HCT116 (cell line): ENCODE measurements around the gene NFATC2IP. TPM values are rescaled to one million over a fixed set of nuclear protein-coding genes. Genes with fewer than 3 reads are reported as not detected.

Experiments used
- ATAC-seq: fragments of 200-7000 bp; cut with Tn5 transposase; 2 replicates; pipeline ENCODE4 v1.9.1; 2020; ENCODE audit warnings: mild to moderate bottlenecking, moderate library complexity
- BruUV-seq: library from RNA; stranded (reverse); fragments of 400-500 nt; replicated peaks from 2 replicates; lab custom pipeline; 2021; lab: Mats Ljungman, UMichigan
- CTCF ChIA-PET: fragments of 300-600 bp; sonication (Branson Sonifier 250); formaldehyde crosslinking; loops from one replicate; lab custom pipeline; 2021; ENCODE audit warnings: antibody characterized with exemption; lab: Charles Lee
- POLR2A ChIA-PET: fragments of 300-600, 350-600 bp; sonication (Branson Sonifier 250); formaldehyde crosslinking; loops from one replicate; lab custom pipeline; 2021; ENCODE audit warnings: antibody characterized with exemption; lab: Charles Lee
- RAD21 ChIA-PET, 2 experiments: fragments of 300-600 bp; sonication (Branson Sonifier 250); formaldehyde crosslinking; loops; one replicate each; lab custom pipeline; 2023; ENCODE audit warnings: low total read pairs in 2 of 2; ENCODE audit not compliant: uncharacterized antibody in 2 of 2, unreplicated experiment in 2 of 2, low non-redundant PET in 1 of 2; lab: Charles Lee
- DNase-seq: peaks from one replicate; pipeline ENCODE4 v3.0.0-alpha.2; 2010; ENCODE audit warnings: low read depth, low spot score
- H2AFZ ChIP-seq: fragments of 200-600 bp; shearing (Covaris generic), sonication (generic); 2 replicates; pipeline ENCODE4 v1.6.1; 2017; ENCODE audit warnings: low read depth, mixed run types, mixed read lengths, antibody characterized with exemption, low read length; ENCODE audit not compliant: poor library complexity, severe bottlenecking
- H3K27ac ChIP-seq: 2 replicates; pipeline ENCODE4 v1.5.1; 2012; ENCODE audit warnings: low read depth, low read length
- H3K27me3 ChIP-seq: fragments of 200-600 bp; sonication (generic); 2 replicates; pipeline ENCODE4 v1.6.1; 2016; ENCODE audit warnings: mixed run types, low read length, mixed read lengths; ENCODE audit not compliant: insufficient read depth
- H3K36me3 ChIP-seq, 2 experiments: fragments of 200-500 bp in 1 of 2; fragments of 200-600 bp in 1 of 2; sonication (Bioruptor generic) in 1 of 2; sonication (generic) in 1 of 2; 2 replicates each; pipeline versions ENCODE4 v1.5.1 to v1.6.1; 2014 to 2016; ENCODE audit warnings: low read length in 2 of 2, inconsistent platforms in 1 of 2, mixed read lengths in 1 of 2, mixed run types in 1 of 2; ENCODE audit not compliant: insufficient read depth in 2 of 2, control insufficient read depth in 1 of 2
- H3K4me1 ChIP-seq, 2 experiments: fragments of 200-600 bp in 1 of 2; sonication (generic) in 1 of 2; 2 replicates each; pipeline versions ENCODE4 v1.5.1 to v1.6.1; 2012 to 2017; ENCODE audit warnings: low read length in 2 of 2, inconsistent platforms in 1 of 2, mild to moderate bottlenecking in 1 of 2, mixed read lengths in 1 of 2, mixed run types in 1 of 2, moderate library complexity in 1 of 2; ENCODE audit not compliant: insufficient read depth in 2 of 2, control insufficient read depth in 1 of 2
- H3K4me2 ChIP-seq: fragments of 200-600 bp; sonication (generic); 2 replicates; pipeline ENCODE4 v1.6.1; 2017; ENCODE audit warnings: mixed run types, low read length, mixed read lengths
- H3K4me3 ChIP-seq, 2 experiments: fragments of 200-600 bp in 1 of 2; sonication (generic) in 1 of 2; replicated peaks in 1 of 2; 2 replicates each; pipeline ENCODE4 v1.5.1; 2011 to 2016; ENCODE audit warnings: low read length in 2 of 2, control low read depth in 1 of 2, low read depth in 1 of 2, mild to moderate bottlenecking in 1 of 2, mixed read lengths in 1 of 2, mixed run types in 1 of 2
- H3K79me2 ChIP-seq: fragments of 200-600 bp; sonication (generic); 2 replicates; pipeline ENCODE4 v1.6.1; 2017; ENCODE audit warnings: mild to moderate bottlenecking, mixed run types, low read length, moderate library complexity, mixed read lengths; ENCODE audit not compliant: insufficient read depth
- H3K9ac ChIP-seq: fragments of 200-600 bp; sonication (generic); 2 replicates; pipeline ENCODE4 v1.6.1; 2016; ENCODE audit warnings: low read length, mixed read lengths
- H3K9me2 ChIP-seq: fragments of 200-600 bp; sonication (generic), shearing (Covaris generic); 2 replicates; pipeline ENCODE4 v1.6.1; 2017; ENCODE audit warnings: mixed run types, mild to moderate bottlenecking, moderate library complexity; ENCODE audit not compliant: insufficient read depth
- H3K9me3 ChIP-seq, 2 experiments: fragments of 200-500 bp in 1 of 2; fragments of 200-600 bp in 1 of 2; sonication (Bioruptor generic) in 1 of 2; sonication (generic) in 1 of 2; 2 replicates each; pipeline ENCODE4 v1.6.1; 2014 to 2017; ENCODE audit warnings: low read length in 2 of 2, mixed read lengths in 2 of 2, inconsistent platforms in 1 of 2, low read depth in 1 of 2, mild to moderate bottlenecking in 1 of 2, mixed run types in 1 of 2, moderate library complexity in 1 of 2; ENCODE audit not compliant: control insufficient read depth in 1 of 2, insufficient read depth in 1 of 2
- H4K20me1 ChIP-seq: fragments of 200-600 bp; sonication (generic), shearing (Covaris generic); 2 replicates; pipeline ENCODE4 v1.6.1; 2017; ENCODE audit warnings: mixed run types, mild to moderate bottlenecking, moderate library complexity; ENCODE audit not compliant: insufficient read depth
- CBX3 ChIP-seq: IDR thresholded peaks from 2 replicates; pipeline ENCODE4 v1.6.1; 2012; ENCODE audit warnings: low read depth
- ELF1 ChIP-seq: IDR thresholded peaks from 2 replicates; pipeline ENCODE4 v1.6.1; 2012; ENCODE audit warnings: low read depth, borderline replicate concordance
- EZH2phosphoT487 ChIP-seq: fragments of 200-600 bp; IDR thresholded peaks from 2 replicates; pipeline ENCODE4 v1.6.1; 2018; ENCODE audit warnings: antibody characterized with exemption, borderline replicate concordance
- FOSL1 ChIP-seq: IDR thresholded peaks from 2 replicates; pipeline ENCODE4 v1.6.1; 2012; ENCODE audit warnings: low read depth
- JUND ChIP-seq: IDR thresholded peaks from 2 replicates; pipeline ENCODE4 v1.6.1; 2012
- TCF7L2 ChIP-seq: IDR thresholded peaks from 2 replicates; pipeline ENCODE4 v1.7.0; 2011; ENCODE audit warnings: borderline replicate concordance, inconsistent platforms; ENCODE audit not compliant: insufficient read depth, insufficient read length; ENCODE audit errors: extremely low read depth
- ZFX ChIP-seq: fragments of 450-650 bp; IDR thresholded peaks from 2 replicates; pipeline ENCODE4 v1.6.1; 2017
- intact Hi-C: fragments of 100-400 bp; cut with micrococcal nuclease; formaldehyde crosslinking; loops from 2 replicates; pipeline ENCODE4 v1.10.0; 2022
- total RNA-seq: library from RNA; stranded (reverse); gene quantifications from one replicate; pipeline ENCODE4 v1.2.1, GENCODE V29; 2021; ENCODE audit not compliant: unreplicated experiment
- TF ChIP-seq, protein P1 (sequence below), 3 experiments: fragments of 200-600 bp in 1 of 3; sonication (generic) in 1 of 3; IDR thresholded peaks in 2 of 3; conservative IDR thresholded peaks in 1 of 3; 2 replicates each; pipeline ENCODE4 v1.5.1; 2012 to 2017; ENCODE audit warnings: low read depth in 2 of 3, low read length in 2 of 3, antibody characterized with exemption in 1 of 3, borderline replicate concordance in 1 of 3, control low read depth in 1 of 3, mild to moderate bottlenecking in 1 of 3, mixed read lengths in 1 of 3, mixed run types in 1 of 3, moderate library complexity in 1 of 3; ENCODE audit not compliant: insufficient read depth in 1 of 3

The NFATC2IP gene
- total RNA-seq, 1 experiment from 2014 or later: 41.4 TPM

DNA sequence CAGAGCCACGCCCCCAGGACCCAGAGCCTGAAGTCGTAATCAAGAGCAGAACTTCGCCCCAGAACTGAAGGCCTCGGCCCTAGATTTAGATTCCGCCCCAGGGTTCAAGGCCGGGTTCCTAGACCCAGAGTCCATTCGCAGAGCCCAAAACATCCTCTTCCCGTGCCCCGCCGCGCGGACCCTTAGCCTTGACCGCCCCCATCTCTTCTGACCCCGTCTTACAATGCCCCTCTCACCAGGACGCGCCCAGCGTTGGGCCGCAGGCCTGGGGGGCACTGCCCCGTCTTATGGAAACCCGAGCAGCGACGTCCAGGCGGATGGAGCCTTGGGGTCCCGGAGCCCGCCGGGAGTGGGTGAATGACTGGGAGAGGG lies 14.0 kb upstream of the NFATC2IP start:
- Histone ChIP-seq H3K4me2 (peak overlapping the region; percentile 66; the same call in 1 of the 2 replicates), H3K79me2 (no peaks in the 10 kb centered on the region), H3K9me3 (no peaks in the 10 kb centered on the region), H3K9me2 (no peaks in the 10 kb centered on the region), H2AFZ (no peak overlapping the region), H4K20me1 (no peaks in the 10 kb centered on the region), H3K4me3 (no peak overlapping the region), H3K27ac (no peak overlapping the region), H3K4me1 (peaks cover 4 to 19% of the 10 kb centered on the region in 2 experiments; a peak in 3 of 4 replicates), H3K36me3 (no peaks in the 10 kb centered on the region), H3K27me3 (no peaks in the 10 kb centered on the region), H3K9ac (no peak overlapping the region)
- DNase-seq (no peak), ATAC-seq (no peak; the same call in 1 of the 2 replicates)
- RAD21 ChIA-PET: interaction anchor here (0.5 to 0.9 kb wide), 2 partner anchors 8 to 108 kb away, joined by 3 read pairs; no protein-coding TSS in a partner anchor
- TF ChIP-seq FOSL1: no peak
- TF ChIP-seq CBX3: no peak
- TF ChIP-seq ELF1: no peak
- TF ChIP-seq ZFX: no peak
- no peak for TF ChIP-seq TCF7L2
- TF ChIP-seq EZH2phosphoT487: no peak
- intact Hi-C loops: no loop called here
- POLR2A ChIA-PET: interaction anchor here (0.8 to 1.1 kb wide), 2 partner anchors 10 to 14 kb away, joined by 4 read pairs; partner anchors contain the start of gene NFATC2IP
- BruUV-seq: no TSS peak
- CTCF ChIA-PET: interaction anchor here (1.1 kb wide), 1 partner anchor 8 kb away, joined by 10 read pairs; no protein-coding TSS in a partner anchor

DNA sequence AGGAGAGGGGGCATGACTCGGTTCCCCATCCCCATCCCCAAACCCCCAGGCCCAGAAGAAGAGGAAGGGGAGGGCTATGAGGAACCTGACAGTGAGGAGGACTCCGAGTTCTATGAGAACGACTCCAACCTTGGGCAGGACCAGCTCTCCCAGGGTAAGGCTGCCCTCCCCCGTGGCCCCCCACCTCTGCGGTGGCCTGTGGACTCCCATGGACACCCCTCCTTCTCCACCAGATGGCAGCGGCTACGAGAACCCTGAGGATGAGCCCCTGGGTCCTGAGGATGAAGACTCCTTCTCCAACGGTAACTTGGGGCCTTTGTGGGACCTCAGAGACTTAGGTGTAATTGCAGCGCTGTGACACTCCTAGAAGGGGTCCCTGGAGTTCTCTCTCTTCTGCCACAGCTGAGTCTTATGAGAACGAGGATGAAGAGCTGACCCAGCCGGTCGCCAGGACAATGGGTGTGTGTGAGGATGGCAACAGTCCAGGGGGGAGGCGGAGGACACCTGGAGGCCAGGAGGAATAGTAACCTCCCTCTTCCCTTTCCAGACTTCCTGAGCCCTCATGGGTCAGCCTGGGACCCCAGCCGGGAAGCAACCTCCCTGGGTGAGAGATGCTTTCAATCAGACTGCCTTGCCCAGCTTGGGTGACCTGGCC lies 13.4 kb upstream of the NFATC2IP start:
- Histone ChIP-seq H2AFZ (no peak overlapping the region), H3K27ac (no peak overlapping the region), H3K36me3 (no peaks in the 10 kb centered on the region), H3K9ac (no peak overlapping the region), H3K9me3 (no peaks in the 10 kb centered on the region), H3K9me2 (no peaks in the 10 kb centered on the region), H3K79me2 (no peaks in the 10 kb centered on the region), H3K4me2 (no peak overlapping the region), H3K4me1 (peaks cover 4 to 19% of the 10 kb centered on the region in 2 experiments; a peak in 3 of 4 replicates), H4K20me1 (no peaks in the 10 kb centered on the region), H3K27me3 (no peaks in the 10 kb centered on the region), H3K4me3 (no peak overlapping the region)
- RAD21 ChIA-PET: no interaction called here
- BruUV-seq: no TSS peak
- DNase-seq: no peak
- POLR2A ChIA-PET: no interaction called here
- TF ChIP-seq, protein P1, sequence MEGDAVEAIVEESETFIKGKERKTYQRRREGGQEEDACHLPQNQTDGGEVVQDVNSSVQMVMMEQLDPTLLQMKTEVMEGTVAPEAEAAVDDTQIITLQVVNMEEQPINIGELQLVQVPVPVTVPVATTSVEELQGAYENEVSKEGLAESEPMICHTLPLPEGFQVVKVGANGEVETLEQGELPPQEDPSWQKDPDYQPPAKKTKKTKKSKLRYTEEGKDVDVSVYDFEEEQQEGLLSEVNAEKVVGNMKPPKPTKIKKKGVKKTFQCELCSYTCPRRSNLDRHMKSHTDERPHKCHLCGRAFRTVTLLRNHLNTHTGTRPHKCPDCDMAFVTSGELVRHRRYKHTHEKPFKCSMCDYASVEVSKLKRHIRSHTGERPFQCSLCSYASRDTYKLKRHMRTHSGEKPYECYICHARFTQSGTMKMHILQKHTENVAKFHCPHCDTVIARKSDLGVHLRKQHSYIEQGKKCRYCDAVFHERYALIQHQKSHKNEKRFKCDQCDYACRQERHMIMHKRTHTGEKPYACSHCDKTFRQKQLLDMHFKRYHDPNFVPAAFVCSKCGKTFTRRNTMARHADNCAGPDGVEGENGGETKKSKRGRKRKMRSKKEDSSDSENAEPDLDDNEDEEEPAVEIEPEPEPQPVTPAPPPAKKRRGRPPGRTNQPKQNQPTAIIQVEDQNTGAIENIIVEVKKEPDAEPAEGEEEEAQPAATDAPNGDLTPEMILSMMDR (IDR thresholded peaks at IDR 0.05 in 2 of 3, conservative IDR thresholded peaks at IDR 0.05 in 1 of 3; ENCODE audit: borderline replicate concordance in 1 of 3, insufficient read depth in 1 of 3, low read depth in 2 of 3, low read length in 2 of 3): 0 out of 6 replicates have a peak, but pooled peaks of 1 of the 3 experiments have one; percentile 14
- TF ChIP-seq JUND: no peak
- ATAC-seq: no peak
- intact Hi-C loops: no loop called here
- CTCF ChIA-PET: no interaction called here
